OCI-LY3 (cell line): ENCODE data around the gene ARIH1.

Source experiments
- H2AFZ ChIP-seq: fragments of 200-600, 300-600 bp; shearing (Covaris generic); 2 replicates; pipeline ENCODE4 v1.6.0; 2014; ENCODE audit warnings: antibody characterized with exemption, low read depth, low read length
- H3K27ac ChIP-seq: fragments of 200-600, 300-600 bp; sonication (generic); 2 replicates; pipeline ENCODE4 v1.5.1; 2014; ENCODE audit warnings: mild to moderate bottlenecking, low read length, moderate library complexity, mixed read lengths
- H3K27me3 ChIP-seq: fragments of 200-600, 300-600 bp; sonication (generic); 2 replicates; pipeline ENCODE4 v1.6.1; 2014; ENCODE audit warnings: low read depth, low read length, mixed read lengths
- H3K36me3 ChIP-seq: fragments of 200-600, 300-600 bp; sonication (generic); replicated peaks from 2 replicates; pipeline ENCODE3; 2014; ENCODE audit warnings: low read depth, low read length, mixed read lengths
- H3K4me1 ChIP-seq: fragments of 300-600, 200-600 bp; sonication (generic); 2 replicates; pipeline ENCODE4 v1.6.1; 2014; ENCODE audit warnings: low read length, mixed read lengths
- H3K4me2 ChIP-seq: fragments of 200-600, 300-600 bp; sonication (generic); 2 replicates; pipeline ENCODE4 v1.6.1; 2014; ENCODE audit warnings: low read length, mixed read lengths
- H3K4me3 ChIP-seq: fragments of 300-600, 200-600 bp; sonication (generic); 2 replicates; pipeline ENCODE4 v1.5.1; 2014; ENCODE audit warnings: antibody characterized with exemption, mild to moderate bottlenecking, low read length, moderate library complexity
- H3K79me2 ChIP-seq: fragments of 300-600, 200-600 bp; shearing (Covaris generic); 2 replicates; pipeline ENCODE4 v1.6.1; 2014; ENCODE audit warnings: mild to moderate bottlenecking, low read length, mixed read lengths
- H3K9ac ChIP-seq: fragments of 300-600, 200-600 bp; shearing (Covaris generic); 2 replicates; pipeline ENCODE4 v1.6.0; 2014; ENCODE audit warnings: mild to moderate bottlenecking, low read length, moderate library complexity
- H3K9me3 ChIP-seq: fragments of 200-600, 300-600 bp; shearing (Covaris generic); 2 replicates; pipeline ENCODE4 v1.6.1; 2014; ENCODE audit warnings: low read length, mixed read lengths; ENCODE audit not compliant: insufficient read depth
- H4K20me1 ChIP-seq: fragments of 200-600, 300-600 bp; sonication (generic); 2 replicates; pipeline ENCODE4 v1.6.1; 2016; ENCODE audit warnings: low read length, mixed read lengths; ENCODE audit not compliant: insufficient read depth
- EZH2phosphoT487 ChIP-seq: fragments of 200-600 bp; shearing (Covaris generic); IDR thresholded peaks from 2 replicates; pipeline ENCODE4 v1.6.1; 2018; ENCODE audit warnings: antibody characterized with exemption, mixed run types, low read depth
- TF ChIP-seq, protein P1 (sequence below): fragments of 200-600, 300-600 bp; sonication (generic); IDR thresholded peaks from 2 replicates; pipeline ENCODE4 v1.5.1; 2014; ENCODE audit warnings: antibody characterized with exemption, low read length, low read depth

ARIH1 gene

DNA sequence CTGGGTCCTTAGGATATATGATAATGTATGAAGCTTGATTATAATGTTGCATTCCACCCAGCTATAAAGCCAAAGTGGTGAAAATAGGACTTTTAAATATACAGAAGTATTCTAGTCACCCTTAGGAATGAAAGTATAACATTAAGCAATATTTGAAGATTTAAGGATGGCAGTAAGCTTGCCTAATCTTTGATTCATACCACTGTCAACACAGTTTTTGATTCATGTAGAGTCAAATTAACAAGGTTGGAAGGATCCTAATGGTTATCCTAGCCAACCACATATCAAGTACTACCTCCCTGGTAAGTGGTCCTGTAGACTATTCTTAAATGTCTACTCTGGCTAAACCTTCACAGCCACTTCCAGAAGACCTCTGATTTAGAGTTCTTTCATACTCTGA, 18.6 kb downstream of the ARIH1 start:
- peaks cover 19% of the 10 kb centered on the region for H3K36me3 ChIP-seq
- peaks cover 100% of the 10 kb centered on the region for H3K79me2 ChIP-seq
- H3K4me2 ChIP-seq: no peak overlapping the region
- TF ChIP-seq EZH2phosphoT487: no peak
- no peak overlapping the region for H2AFZ ChIP-seq
- H3K4me1 ChIP-seq: no peaks in the 10 kb centered on the region
- no peak overlapping the region for H3K4me3 ChIP-seq
- peaks cover 95% of the 10 kb centered on the region for H4K20me1 ChIP-seq
- no peak overlapping the region for H3K9ac ChIP-seq
- H3K27me3 ChIP-seq: no peaks in the 10 kb centered on the region
- no peaks in the 10 kb centered on the region for H3K9me3 ChIP-seq
- H3K27ac ChIP-seq: no peak overlapping the region

DNA sequence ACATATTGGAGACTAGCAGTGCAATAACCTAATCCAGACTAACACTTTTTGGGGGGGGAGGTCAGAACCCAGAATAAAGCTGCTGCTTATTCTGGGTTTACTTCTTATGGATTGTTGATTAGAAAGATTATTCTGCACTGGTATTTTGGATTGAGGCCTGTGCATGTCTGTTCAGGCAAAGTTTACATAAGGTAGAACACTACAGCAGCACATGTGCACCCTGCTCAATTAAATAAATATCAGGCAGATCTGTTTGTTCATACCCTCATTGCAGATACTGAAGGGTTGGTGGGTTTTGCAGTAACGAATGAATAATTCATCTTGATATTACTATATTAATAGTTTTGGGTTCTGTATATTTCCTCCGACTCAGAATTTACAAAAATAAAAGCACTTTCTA, 19.1 kb downstream of the ARIH1 start:
- H3K79me2 ChIP-seq: peaks cover 100% of the 10 kb centered on the region
- H3K27ac ChIP-seq: no peak overlapping the region
- peaks cover 19% of the 10 kb centered on the region for H3K36me3 ChIP-seq
- TF ChIP-seq, protein P1, sequence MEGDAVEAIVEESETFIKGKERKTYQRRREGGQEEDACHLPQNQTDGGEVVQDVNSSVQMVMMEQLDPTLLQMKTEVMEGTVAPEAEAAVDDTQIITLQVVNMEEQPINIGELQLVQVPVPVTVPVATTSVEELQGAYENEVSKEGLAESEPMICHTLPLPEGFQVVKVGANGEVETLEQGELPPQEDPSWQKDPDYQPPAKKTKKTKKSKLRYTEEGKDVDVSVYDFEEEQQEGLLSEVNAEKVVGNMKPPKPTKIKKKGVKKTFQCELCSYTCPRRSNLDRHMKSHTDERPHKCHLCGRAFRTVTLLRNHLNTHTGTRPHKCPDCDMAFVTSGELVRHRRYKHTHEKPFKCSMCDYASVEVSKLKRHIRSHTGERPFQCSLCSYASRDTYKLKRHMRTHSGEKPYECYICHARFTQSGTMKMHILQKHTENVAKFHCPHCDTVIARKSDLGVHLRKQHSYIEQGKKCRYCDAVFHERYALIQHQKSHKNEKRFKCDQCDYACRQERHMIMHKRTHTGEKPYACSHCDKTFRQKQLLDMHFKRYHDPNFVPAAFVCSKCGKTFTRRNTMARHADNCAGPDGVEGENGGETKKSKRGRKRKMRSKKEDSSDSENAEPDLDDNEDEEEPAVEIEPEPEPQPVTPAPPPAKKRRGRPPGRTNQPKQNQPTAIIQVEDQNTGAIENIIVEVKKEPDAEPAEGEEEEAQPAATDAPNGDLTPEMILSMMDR: no peak
- TF ChIP-seq EZH2phosphoT487: no peak
- H4K20me1 ChIP-seq: peaks cover 95% of the 10 kb centered on the region
- no peak overlapping the region for H3K9ac ChIP-seq
- H3K4me2 ChIP-seq: no peak overlapping the region
- H2AFZ ChIP-seq: no peak overlapping the region
- no peaks in the 10 kb centered on the region for H3K4me1 ChIP-seq
- H3K4me3 ChIP-seq: no peak overlapping the region
- no peaks in the 10 kb centered on the region for H3K9me3 ChIP-seq
- no peaks in the 10 kb centered on the region for H3K27me3 ChIP-seq

DNA sequence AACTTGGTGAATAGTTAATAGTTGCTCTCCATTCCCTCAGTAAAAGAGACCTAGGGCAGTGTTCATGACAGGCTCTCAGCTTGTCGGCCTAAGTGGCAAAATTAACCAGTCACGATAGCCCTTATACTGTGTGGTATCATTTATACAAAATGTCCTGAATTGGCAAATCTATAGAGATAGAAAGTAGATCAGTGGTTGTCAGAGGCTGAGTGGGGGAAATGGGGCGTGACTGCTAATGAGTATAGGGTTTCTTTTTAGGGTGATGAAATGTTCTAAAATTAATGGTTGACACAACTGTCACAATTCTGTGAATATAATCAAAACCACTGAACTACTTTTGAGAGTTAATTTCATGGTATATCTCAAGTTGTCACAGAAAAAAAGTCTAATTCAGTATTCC, 20.9 kb downstream of the ARIH1 start:
- Histone ChIP-seq H2AFZ (no peak overlapping the region), H3K79me2 (peaks cover 100% of the 10 kb centered on the region), H3K27me3 (no peaks in the 10 kb centered on the region), H3K9me3 (no peaks in the 10 kb centered on the region), H3K4me3 (no peak overlapping the region), H3K27ac (no peak overlapping the region), H3K9ac (no peak overlapping the region), H3K4me1 (no peaks in the 10 kb centered on the region), H3K4me2 (no peak overlapping the region), H3K36me3 (peaks cover 12% of the 10 kb centered on the region), H4K20me1 (peaks cover 91% of the 10 kb centered on the region)
- no peak for TF ChIP-seq EZH2phosphoT487
- TF ChIP-seq, protein P1: no peak

DNA sequence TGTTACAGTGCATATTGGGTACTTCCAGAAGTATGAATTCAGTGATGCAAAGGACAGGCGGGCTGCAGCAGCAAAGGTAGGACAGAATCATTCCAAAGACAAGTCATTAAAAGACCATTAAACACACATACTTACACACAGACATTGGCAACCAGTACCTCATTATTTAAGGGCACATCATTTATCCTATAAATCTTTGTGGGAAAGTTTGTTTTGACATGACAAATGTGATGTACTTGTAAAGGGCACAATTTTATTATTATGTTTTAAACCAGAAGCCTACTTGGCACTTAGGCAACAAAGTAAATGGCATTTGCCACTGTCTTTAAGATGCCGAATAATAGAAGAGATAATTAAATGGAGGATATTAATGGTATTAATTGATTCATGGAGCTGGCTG, 22.7 kb downstream of the ARIH1 start:
- Histone ChIP-seq H3K27me3 (no peaks in the 10 kb centered on the region), H3K79me2 (peaks cover 100% of the 10 kb centered on the region), H3K36me3 (peaks cover 12% of the 10 kb centered on the region), H4K20me1 (peaks cover 83% of the 10 kb centered on the region), H3K27ac (no peak overlapping the region), H2AFZ (no peak overlapping the region), H3K4me2 (no peak overlapping the region), H3K4me3 (no peak overlapping the region), H3K4me1 (no peaks in the 10 kb centered on the region), H3K9me3 (no peaks in the 10 kb centered on the region), H3K9ac (no peak overlapping the region)
- TF ChIP-seq EZH2phosphoT487: no peak
- TF ChIP-seq, protein P1: no peak

DNA sequence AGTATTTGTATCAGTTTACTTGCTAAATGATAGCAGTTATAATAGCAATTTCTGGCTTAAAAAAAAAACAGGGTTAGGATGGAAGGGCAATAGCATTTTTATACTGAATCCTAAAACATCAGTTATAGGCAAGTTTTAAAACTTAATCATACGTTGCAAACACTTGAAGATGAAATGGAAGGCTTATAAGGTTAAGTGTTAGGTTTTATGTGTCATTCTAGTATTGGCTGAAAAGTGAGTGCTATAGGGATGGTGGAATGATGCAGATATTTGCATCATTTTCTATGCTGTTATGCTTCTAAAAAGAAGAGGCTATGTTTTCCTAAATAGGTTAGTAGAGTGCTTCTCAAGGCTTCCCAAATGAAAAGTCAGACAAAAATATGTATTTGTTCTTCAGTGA, 23.3 kb downstream of the ARIH1 start:
- Histone ChIP-seq H4K20me1 (peaks cover 84% of the 10 kb centered on the region), H3K27ac (no peak overlapping the region), H3K4me2 (no peak overlapping the region)

More for the DNA sequence above, 23.3 kb downstream of the ARIH1 start:
- H3K36me3 ChIP-seq: peaks cover 12% of the 10 kb centered on the region
- no peaks in the 10 kb centered on the region for H3K27me3 ChIP-seq
- H3K9me3 ChIP-seq: no peaks in the 10 kb centered on the region
- H2AFZ ChIP-seq: no peak overlapping the region
- H3K4me1 ChIP-seq: no peaks in the 10 kb centered on the region
- H3K4me3 ChIP-seq: no peak overlapping the region
- H3K9ac ChIP-seq: no peak overlapping the region
- peaks cover 100% of the 10 kb centered on the region for H3K79me2 ChIP-seq
- TF ChIP-seq, protein P1: no peak
- no peak for TF ChIP-seq EZH2phosphoT487
